ENCODE measurements around the gene KCNIP3.
A peak's percentile ranks its signal among the peaks of the same experiment; 100 is the strongest.
"Not testable (repeated sequence)": the region's sequence is repeated elsewhere in the genome, so short reads cannot be mapped to it uniquely, and the experiment has no call there.

KCNIP3 gene
- long read RNA-seq, donor 1, partial matches to known transcripts = 0 of 1 reads
- long read RNA-seq, donor 1, other reads (novel, unspliced or antisense) = 0 of 1 reads
- long read RNA-seq, donor 2, partial matches to known transcripts = 0 of 3 reads
- long read RNA-seq, donor 2, other reads (novel, unspliced or antisense) = 0 of 3 reads
- long read RNA-seq, donor 3, partial matches to known transcripts = 0 of 3 reads
- long read RNA-seq, donor 3, other reads (novel, unspliced or antisense) = 0 of 3 reads
- long read RNA-seq, donor 4, partial matches to known transcripts = 5 of 5 reads
- long read RNA-seq, donor 4, other reads (novel, unspliced or antisense) = 0 of 5 reads
- long read RNA-seq, donor 5, partial matches to known transcripts = 0 of 2 reads
- long read RNA-seq, donor 5, other reads (novel, unspliced or antisense) = 0 of 2 reads
- long read RNA-seq, donor 6, partial matches to known transcripts = 0 of 1 reads
- long read RNA-seq, donor 6, other reads (novel, unspliced or antisense) = 0 of 1 reads
- long read RNA-seq, donor 7, partial matches to known transcripts = 0 of 3 reads
- long read RNA-seq, donor 7, other reads (novel, unspliced or antisense) = 0 of 3 reads
- long read RNA-seq, donor 8, partial matches to known transcripts = 0 of 2 reads
- long read RNA-seq, donor 8, other reads (novel, unspliced or antisense) = 0 of 2 reads

- DNase-seq = no peak
Measured at GRCh38 chr2:95296880-95297487, at the start of gene KCNIP3. Gene KCNIP3, plus strand, starts transcription at chr2:95297347. Its CDS starts 92 bp downstream, at chr2:95297439.

GRCh38 chr2:95258271-95258670, 38.9 kb upstream of the KCNIP3 start:
- DNase-seq = no peak

DNA sequence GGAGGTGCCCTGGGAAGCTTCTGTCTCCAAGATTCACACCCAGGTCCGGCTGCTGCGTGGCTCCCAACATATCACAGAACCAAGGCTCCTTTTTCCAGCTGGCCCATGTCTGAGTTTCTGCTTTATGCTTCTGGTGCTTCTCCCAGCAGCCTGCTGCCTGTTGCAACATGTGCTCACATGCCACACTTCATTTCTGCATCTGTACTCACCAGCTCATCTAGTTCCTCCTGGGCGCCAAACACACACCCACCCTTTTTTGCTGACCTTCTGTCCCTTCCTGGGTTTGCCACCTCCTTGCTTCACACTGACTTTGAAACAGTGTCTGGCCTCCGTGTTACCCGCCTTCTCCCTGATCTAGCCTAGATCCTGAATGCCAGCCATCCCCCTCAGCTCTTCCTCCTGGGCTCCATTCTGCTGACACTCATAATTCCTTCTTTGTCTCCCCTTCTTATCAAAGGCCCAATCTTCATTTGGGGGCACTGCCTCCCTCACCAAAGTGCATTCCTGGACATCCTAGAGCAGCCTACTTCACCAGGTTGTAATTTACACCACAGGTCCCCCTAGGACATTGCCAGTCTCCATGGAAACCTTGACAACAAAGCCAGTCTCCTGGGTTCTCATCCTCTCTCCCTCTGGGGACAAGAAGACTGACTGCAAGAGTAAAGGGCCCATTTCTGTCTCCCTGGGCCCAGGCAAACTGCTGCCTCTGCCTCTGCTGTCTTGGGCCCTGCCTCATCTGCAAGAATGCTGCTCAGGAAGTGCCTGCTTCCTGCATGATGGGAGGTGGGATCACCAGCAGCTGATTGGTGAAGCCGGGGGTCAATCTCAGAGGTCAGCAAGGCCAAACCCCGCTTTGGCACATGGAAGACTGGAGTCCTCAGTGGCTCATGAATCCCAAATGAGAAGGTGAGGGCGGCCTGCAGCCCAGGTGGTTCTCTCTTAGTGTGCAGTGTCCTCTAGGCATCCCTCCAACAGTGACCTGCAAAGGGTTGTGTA, 36.8 kb upstream of the KCNIP3 start:
- DNase-seq = no peak

DNA sequence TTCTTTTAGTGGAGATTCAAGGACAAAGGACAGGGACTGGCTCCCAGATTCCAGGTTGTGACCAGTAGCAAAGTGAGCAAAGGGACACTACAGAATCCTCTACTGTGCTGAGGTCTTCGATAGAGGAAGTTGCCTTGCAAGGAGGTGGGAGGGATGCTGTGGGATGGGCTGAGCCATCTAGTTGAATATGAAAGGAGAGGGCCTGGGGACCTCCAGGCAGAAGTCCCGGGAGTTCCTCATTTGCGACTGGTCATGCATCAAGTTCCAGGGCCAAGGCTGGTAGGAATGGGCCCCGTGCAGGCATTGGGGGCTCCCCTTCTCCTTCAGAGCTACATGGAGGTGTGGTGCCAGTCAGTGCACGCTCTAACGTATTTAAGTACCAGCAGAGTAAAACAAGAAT, 35.5 kb upstream of the KCNIP3 start:
- DNase-seq = no peak

DNA sequence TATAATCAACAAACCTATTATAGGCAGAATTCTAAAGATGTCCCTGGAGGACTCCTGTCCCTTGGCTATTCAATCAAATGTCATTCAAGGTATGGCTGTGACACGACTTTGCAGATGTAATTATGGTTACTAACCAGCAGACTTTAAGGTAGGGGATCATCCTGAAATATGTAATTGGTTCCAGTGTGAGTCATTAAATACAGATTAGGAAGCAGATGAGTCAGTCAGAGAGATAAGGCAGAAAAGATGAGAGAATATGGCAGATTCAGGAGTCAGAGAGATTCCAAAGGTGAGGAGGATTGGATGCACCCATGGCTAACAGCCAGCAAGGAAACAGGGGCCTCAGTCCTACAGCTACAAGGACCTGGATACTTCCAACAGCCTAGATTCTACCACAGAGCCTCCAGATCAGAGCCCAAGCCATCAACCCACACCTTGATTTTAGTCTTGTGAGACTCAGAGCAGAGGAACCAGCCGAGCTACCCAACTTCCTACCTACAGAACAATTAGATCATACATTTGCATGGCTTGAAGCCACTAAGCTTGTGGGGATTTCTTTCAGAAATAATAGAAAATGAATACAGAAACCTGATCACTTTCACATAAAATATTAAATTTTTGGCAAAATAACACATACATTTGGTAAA, 34.1 kb upstream of the KCNIP3 start:
- DNase-seq = no peak

GRCh38 chr2:95264624-95265023, 32.5 kb upstream of the KCNIP3 start:
- no peak for DNase-seq

GRCh38 chr2:95265182-95265581, 32.0 kb upstream of the KCNIP3 start:
- DNase-seq = no peak

- DNase-seq = no peak
Measured at GRCh38 chr2:95266781-95267430, 30.2 kb upstream of the KCNIP3 start.

GRCh38 chr2:95267458-95268210, 29.5 kb upstream of the KCNIP3 start:
- no peak for DNase-seq

DNA sequence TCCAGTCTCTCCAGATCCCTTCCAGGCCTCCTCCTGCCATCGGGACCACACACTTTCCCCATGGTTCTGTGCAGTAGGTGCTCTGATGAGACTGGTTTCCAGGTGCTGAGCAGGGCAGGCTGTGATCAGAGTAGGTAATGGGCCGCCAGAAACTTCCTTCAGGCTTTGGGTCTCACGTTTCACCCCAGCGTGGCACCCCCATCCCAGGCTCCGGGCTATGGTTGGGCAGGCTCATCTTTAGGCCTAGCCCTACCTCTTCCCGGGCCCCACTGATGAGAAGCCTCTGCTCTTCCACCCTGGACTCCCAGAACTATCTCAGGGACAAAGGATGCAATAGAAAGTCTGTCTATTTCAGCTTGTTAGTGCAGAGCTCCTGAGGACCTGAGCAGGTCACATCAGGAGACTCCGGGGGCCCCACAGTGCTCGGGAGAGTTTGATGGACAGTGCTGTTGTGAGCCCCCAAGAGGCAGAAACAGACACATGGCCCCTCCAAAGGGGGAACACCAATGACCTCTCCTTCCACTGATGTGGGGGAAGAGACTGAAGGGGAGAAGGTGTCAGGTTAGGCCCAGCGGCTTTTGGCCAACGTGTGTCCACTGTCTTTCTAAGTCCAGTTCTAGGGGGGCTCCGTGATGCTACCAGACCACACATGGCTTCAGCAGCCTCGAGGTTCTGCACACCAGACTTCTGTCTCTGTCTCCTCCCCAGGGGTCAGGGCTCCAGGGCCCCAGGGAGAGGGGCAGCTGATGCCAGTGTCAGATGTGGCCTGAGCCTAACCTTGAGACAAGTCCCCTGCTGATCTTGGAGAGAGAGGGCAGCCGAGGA, 28.7 kb upstream of the KCNIP3 start:
- no peak for DNase-seq

DNA sequence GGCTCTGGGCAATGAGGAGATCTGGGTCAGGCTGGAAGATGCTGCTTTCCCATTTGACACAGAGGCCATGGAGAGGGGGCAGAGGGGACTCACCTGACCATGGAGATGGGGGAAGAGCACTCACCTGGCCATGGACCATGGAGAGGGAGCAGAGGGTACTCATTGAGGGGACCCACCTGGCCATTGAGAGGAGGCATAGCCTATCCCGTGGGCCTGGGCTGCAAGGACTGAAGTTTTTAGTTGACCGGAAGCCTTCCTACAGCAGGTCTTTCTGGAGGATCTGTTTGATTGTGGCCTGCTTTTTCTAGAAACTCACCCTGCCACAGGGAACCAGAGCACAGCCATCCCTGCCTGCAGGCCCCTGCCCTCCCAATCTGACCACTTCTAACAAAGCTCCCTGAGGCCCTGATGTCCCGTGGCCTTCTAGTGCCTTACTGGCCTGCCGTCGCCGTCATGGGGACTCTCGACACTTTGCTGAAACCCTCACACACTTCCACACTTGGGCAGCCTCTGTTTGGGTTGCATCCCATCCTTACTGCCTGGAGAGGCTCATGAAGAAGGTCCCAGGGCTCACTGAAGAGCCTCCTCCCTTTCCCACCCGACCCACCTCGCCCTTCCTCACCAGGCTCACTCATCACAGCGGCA, 28.0 kb upstream of the KCNIP3 start:
- DNase-seq = no peak

GRCh38 chr2:95269745-95270144, 27.4 kb upstream of the KCNIP3 start:
- not testable (repeated sequence) for DNase-seq

GRCh38 chr2:95270541-95271081, 26.5 kb upstream of the KCNIP3 start:
- DNase-seq = no peak

DNA sequence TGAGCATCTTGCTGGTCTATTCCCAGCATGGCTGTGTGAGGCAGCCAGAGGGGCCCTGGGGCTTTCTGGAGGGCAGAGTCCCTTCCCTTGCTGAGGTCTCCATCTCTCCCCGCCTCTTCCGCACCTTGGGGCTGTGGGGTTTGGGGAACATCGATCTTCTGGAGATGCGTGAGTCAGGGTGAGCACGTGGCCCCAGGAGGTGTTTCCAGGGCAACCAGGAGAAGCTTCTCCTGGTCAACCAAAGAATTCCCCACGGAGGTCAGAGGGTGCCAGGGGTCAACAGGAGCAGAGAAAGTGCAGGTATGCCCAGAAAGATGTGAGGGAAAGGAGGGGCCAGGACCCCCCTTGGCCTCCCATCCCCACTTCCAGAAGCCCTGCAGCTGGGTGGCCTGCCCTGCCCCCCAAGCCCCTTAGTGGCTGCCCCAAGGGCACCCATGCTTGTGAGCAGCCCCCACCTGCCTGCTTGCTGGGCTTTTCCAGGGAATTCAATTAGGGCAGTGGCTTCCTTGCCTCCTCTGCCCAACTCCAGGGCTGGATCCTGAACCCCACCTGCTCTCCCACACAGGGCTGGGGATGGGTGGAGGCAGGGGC, 25.7 kb upstream of the KCNIP3 start:
- DNase-seq = no peak

DNA sequence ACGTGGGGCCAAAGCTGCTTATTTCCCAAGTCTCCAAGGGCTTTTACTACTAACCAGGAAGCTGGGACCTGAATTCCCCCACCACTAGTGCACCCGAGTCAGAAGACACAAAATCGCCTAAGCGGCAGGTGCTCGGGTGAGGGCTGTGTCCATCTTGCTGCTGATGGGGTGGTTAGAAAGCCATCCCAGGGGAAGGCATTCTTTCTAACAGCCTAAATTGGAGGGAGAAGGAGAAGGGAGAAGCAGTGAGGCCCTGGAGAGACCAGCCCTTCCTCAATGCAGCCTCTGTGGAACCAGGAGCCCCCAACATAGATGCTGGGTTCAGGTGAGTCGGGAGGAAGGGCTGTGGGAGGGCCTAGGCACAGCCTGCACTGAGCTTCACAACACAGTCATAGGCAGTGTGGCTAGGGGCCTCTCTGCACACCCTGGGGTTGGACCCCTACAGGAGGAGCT, 24.8 kb upstream of the KCNIP3 start:
- DNase-seq = no peak

- DNase-seq = no peak
Measured at GRCh38 chr2:95272781-95273180, 24.4 kb upstream of the KCNIP3 start.

- peak; percentile 23 for DNase-seq
Measured at GRCh38 chr2:95273566-95274290, 23.4 kb upstream of the KCNIP3 start.

Measured in right kidney (tissue), 9 donors.